H4 (cell line): ENCODE measurements around the gene ARHGAP35. TPM values are rescaled to one million over a fixed set of nuclear protein-coding genes. Genes with fewer than 3 reads are reported as not detected.
"Not testable (repeated sequence)": the region's sequence is repeated elsewhere in the genome, so short reads cannot be mapped to it uniquely, and the experiment has no call there.

ENCODE experiments used
- DNase-seq: peaks from one replicate; pipeline ENCODE4 v3.0.0-alpha.2; 2015; ENCODE audit warnings: low spot score
- total RNA-seq: library from RNA; depleted of rRNA; stranded (reverse); fragments of >200 nt; shearing (Covaris generic); gene quantifications from 2 replicates; pipeline ENCODE4 v1.2.3, GENCODE V29; 2014

Gene ARHGAP35
- total RNA-seq, 1 experiment from 2014 or later, result 27.1 TPM

GRCh38 chr19:46844067-46844489 lies 16.7 kb upstream of the ARHGAP35 start:
- no peak for DNase-seq

- DNase-seq, result no peak
Observed at GRCh38 chr19:46845959-46846459, 14.8 kb upstream of the ARHGAP35 start.

GRCh38 chr19:46847528-46847927 lies 13.3 kb upstream of the ARHGAP35 start:
- DNase-seq, result no peak

- DNase-seq, result no peak
Observed at GRCh38 chr19:46848389-46848788, 12.4 kb upstream of the ARHGAP35 start.

GRCh38 chr19:46849610-46850009 lies 11.2 kb upstream of the ARHGAP35 start:
- no peak for DNase-seq

DNA sequence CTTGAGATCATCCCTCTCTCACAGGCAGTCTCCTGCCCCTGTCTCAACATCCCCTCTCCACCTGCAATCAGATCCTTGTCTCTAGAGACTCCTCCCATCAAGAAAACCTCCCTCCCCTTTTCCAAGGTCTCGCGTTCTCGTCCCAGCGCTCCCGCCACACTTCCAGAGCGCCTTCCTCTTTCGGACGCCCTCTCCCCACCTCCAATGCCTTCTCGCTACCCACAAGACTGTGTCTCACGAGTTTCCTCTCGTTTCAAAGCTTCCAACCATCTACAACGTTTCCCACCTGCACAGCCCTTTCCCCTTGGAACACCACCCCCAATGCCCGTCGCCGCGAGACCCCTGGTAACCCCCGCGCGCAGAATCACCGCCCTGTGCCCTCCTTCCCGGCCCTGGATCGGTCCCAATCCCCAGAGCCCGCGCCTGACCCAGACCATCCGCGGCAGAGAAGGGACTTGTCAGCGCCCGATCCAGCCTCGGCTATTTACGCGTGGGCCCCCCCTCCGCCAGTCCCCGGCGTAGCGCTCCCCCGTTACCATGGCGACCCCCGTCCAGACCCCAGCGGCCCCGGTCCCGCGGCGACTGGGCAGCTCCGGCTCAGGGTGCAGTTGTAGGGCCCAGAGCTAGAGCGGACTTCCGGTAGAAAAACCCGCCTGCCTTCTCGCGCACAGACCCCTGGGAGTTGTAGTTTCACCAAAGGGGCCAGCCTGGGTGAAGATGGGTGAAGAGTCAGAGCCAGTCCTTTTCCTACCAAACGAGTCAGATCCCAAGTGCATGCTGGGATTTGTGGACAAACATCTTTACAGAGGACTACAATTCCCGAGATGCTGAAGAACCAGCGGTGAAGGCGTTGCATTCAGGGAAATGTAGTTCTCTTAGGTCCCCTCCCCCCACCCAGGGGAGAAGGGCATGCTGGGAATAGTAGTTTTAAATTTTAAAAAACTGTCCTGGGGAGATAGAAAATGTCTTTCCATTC lies 10.3 kb upstream of the ARHGAP35 start, which contains the start of gene AP2S1:
AP2S1 (minus strand) TSS at position 619 of the 976 bp plus-strand sequence; CDS start at position 539, 80 bp downstream.
- DNase-seq, result peak; percentile 99

- no peak for DNase-seq
Observed at GRCh38 chr19:46852830-46853229, 8.0 kb upstream of the ARHGAP35 start.

GRCh38 chr19:46854698-46855097 lies 6.1 kb upstream of the ARHGAP35 start:
- not testable (repeated sequence) for DNase-seq

DNA sequence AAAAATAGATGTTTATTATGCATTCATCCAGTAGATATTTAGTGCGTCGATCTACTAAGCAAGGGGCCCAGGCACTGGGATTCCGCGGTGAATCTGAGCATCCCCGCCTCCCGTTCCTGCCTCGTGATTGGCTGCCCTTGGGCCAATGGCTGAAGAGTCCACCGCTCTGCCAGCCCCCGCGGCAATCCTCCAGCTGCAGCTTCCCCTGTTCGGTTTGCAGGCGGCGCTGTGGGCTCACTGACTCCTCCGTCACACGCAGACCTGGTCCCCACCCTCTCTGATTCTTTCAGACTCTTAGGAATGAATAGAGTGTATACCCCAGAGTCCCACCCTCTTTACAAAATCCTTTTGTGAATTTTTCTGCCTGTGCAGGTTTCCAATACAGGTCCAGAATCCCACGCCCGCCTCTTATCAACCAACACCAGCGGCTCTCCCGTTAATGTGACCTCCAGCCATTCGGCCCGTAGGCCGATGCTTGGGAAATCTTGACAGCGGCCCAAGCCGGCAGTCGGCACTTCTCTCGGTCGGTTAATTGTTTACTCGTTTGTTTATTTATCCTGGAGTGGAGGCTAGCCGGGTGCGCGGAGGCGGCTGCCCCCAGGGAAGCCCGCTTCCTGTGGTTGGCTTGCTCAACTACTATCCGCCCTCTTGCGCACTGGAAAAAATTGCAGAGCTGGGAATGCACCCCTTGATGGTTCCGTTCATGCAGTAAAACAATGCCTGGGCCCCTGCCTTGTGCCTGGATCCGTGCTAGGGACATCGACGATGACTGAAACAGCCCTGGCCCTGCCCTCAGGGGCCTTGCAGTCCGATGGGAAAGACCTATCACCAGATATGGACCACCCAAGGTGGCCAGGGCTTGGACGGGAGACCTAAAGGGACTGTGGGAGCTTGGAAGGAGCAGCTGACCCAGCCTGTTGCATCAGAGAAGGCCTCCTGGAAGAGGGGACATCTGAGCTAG lies 4.5 kb upstream of the ARHGAP35 start:
- DNase-seq, result peak; percentile 99

DNA sequence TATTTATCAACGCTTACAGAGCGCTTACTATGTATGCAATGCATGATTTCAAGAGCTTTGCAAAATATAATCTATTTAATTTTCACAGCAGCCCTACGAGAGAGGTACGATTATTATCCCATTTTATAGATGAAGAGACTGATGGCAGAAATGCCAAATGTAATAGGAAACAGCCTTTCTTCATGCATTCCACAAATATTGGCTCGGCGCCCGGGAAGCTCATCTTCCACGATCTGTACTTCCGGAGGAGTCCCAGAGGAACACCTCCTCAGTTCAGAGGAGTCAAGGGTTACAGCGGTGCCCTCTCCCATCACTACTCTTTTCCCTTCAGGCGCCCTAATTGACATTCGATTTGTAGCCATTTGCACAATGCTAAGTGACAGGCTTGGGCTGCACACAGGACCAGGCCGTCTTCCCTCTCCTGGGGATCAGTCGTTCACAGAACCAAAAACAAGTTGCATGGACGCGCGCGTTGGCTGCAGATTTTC lies 1.1 kb upstream of the ARHGAP35 start:
- DNase-seq, result no peak

DNA sequence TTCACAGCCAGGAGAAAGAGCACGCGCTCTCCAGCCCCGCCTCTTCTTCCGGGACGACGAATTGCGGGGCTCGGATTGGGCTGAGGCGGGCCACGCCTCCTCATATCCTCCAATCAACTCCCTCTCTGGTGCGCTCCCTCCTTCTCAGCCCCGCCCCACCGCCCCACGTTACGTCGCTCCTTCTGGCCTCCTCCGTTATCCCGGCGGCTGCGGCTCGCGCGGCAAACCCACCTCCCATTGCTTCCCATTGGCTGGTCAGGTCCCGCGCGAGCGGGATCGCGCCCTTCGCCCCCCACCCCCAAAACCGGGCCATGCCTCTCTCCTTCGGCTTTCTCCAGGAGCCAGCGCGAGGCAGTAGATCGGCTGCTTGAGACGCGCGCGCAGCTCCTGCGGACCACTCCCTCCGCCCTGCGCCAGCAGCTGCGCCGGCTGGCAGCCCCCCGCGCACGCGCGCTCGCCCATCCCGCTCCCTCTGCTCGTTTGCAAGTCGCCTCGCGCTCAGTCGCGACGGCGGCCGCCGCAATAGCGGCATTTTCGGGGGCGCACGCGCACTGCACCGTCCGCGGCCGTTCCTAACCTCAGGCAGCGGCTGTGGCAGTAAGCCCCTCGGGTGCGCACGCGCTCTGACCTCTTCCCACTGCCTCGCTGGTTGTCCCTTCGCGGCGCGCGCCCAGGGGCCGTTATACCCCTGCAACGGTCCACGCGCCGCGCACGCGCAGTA lies 512 bp upstream of the ARHGAP35 start:
- DNase-seq, result peak; percentile 100

DNA sequence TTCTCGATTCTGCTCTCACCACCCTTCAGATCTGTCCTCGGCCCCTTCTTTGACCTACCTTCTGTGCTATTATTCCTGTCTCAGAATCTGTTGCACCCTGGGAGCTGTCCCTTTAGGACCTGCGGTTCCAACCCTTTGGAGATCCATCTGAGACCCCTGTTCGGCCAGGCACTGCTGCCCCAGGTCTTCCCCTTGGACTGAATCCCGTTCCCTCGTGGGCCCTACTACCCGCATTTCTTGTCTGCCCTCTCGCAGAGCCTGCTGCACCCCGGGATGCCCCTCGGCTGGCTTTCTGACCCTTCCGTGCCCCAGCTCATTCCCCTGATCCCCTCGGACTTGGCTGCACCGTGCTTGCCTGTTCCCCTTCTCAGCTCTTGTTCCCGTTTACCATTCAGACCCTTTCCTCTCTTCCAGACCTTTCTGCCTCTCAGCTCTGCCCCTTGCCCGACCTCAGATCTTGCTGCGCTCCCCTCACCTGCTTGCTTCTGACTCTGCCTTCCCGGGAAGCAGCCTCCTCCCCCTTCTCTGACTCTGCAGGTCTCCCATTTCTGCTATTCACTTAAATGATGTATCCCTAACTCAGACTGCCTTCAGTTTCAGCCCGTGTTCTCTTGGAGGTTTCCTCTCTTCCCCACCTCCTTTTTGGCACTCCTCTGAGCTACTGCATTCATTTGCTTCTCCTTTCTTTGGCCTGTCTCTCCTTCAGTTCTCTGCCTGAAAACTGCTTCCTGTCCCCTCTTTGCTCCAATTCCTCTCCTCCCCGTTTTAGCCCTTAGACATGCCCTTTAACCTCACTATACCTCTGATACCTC lies 1.1 kb downstream of the ARHGAP35 start:
- no peak for DNase-seq

- DNase-seq, result no peak
Observed at GRCh38 chr19:46862503-46862834, 1.7 kb downstream of the ARHGAP35 start.

DNA sequence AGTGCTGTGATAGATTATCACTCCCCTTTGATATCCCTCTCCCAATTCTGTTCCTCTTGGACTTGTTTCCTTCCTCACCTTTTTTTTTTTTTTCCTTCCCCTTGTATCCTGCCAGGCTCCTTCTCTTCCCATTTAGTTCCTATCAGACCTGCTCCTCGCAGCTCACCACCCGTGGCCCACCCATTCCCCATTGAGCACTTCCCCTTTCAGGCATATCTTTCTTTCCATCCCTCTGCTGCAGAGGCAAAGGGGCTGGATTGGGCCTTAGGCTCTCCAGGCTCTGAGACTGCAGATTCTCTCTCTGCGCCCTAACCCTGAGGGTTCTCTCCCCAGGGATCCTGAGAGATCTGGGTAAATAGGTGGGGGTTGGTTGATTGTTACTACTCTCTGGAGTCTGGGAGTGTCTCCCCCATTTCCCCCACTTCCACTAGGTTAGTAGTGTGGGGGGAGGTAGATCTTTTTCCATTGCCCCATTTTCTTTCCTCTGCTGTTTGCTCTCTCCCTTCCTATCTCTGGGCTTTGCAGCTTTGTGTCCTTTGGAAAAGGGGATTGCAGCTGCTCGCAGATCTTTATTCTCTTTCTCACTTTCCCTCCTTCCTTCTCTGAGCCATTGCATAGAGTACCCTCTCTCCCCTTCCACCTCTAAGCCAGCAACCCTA lies 2.3 kb downstream of the ARHGAP35 start:
- DNase-seq, result no peak

DNA sequence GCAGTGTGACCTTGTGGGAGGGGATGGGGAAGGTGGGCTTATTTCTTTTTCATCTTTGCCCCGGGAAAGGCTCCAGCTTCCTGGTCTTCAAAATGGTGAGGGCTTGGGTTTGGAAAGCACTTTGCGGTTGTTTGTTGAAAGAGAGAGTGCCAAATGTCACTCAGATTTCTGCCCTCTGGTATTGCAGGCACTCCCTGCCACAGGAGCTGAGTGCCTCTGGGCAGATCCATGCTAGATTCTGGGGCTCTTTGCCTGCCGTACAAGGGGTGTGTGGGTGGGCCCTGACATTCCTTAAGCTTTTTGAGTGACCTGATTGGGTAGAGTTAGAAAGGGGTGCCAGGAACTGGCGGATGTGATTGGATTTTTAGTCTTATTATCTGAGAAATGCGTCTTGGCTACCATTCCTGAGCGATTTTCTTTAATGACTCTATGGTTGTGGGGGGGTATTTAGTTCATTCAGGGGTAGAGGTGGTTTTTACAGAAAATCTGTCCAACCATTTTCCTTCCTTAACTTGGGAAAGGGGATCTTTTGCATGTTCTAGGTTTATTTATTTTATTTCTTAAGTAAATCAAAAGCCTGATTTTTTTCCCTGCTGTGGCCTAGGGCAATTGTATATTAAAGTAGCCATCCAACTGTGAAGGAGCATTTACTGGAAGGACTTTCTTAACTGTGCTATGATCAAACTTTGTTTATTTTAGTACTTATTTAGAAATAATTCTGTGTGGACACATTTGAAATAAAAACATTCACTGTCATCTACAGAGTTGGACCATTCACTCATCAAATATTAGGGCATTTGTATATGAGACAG lies 3.2 kb downstream of the ARHGAP35 start:
- DNase-seq, result peak; percentile 97

- no peak for DNase-seq
Observed at GRCh38 chr19:46866407-46867136, 5.8 kb downstream of the ARHGAP35 start.

DNA sequence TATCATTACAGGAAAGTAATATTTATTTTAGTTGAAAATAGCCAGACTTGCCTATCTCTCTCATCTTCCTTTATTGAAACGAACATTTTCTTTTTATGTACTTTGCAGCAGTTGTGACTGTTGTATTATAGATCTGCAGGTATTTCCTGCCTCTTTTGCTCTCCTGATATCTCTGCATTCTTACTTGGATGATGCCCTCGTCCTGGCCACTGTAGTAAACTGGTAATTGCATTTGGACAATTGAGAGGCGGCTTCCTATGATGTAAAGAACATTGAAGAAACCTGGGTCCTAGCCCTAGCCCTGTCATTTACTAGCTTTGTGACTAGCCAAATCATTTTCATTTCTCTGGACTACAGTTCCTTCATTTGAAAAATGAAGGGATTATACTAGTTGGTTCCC lies 6.4 kb downstream of the ARHGAP35 start:
- DNase-seq, result no peak
